SK-N-MC (cell line): Measurements from ENCODE around the gene INAFM2.

ENCODE experiments used
- EZH2 ChIP-seq: fragments of 200-600 bp; sonication (generic); IDR thresholded peaks from one replicate; pipeline ENCODE4 v1.6.1; 2017; ENCODE audit warnings: antibody characterized with exemption
- POLR2AphosphoS5 ChIP-seq: IDR thresholded peaks from 2 replicates; pipeline ENCODE4 v1.6.1; 2012; ENCODE audit warnings: mild to moderate bottlenecking, low read depth, low read length, borderline replicate concordance

- no peak for TF ChIP-seq POLR2AphosphoS5
- TF ChIP-seq EZH2: no peak
Observed at GRCh38 chr15:40295877-40296560, 27.5 kb upstream of the INAFM2 start.
